GM18499 (cell line): ENCODE results near the gene PKP4.
"Not testable (repeated sequence)": the region's sequence is repeated elsewhere in the genome, so short reads cannot be mapped to it uniquely, and the experiment has no call there.

Experiments
- ATAC-seq: cut with Tn5 transposase; IDR thresholded peaks from one replicate; pipeline ENCODE4 v1.9.1; 2021; ENCODE audit warnings: moderate number of reproducible peaks; ENCODE audit not compliant: insufficient read depth, unreplicated experiment

PKP4 gene

DNA sequence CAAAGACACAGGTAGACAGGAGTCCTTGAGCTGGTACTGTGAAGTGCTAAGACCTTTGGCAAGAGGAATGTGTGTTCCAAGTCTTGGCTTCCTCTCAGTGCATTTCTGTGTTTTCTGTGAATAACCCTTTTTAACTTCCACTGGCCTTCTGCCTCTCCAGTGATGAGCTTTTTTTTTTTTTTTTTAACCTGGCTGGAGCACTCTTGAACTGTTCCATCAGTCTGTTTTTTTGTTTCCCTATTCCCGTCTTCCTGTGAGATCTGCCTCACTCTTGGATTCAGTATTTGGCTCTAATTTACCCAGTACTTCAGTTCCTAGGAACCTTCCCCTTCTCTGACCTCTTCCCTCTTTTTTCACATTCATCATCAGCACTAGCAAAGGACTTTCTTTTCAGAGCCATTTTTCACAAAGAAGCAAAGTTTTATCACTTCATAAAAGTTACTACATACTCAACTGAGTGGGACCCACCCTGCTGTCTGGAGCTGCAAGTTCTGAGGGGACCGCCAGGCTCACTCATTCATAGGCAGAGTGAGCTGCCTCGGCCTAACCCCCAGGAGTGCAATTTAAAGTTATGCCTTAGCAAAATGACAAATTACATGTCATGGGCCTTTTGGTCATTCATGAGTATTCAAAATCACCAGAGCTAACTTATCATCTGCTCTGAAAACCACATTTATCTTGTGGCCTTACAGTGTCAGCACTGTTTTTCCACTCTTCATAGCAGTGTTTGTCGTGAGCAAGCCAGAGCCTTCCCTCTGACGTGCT lies 211.4 kb downstream of the PKP4 start:
- ATAC-seq, result no peak

DNA sequence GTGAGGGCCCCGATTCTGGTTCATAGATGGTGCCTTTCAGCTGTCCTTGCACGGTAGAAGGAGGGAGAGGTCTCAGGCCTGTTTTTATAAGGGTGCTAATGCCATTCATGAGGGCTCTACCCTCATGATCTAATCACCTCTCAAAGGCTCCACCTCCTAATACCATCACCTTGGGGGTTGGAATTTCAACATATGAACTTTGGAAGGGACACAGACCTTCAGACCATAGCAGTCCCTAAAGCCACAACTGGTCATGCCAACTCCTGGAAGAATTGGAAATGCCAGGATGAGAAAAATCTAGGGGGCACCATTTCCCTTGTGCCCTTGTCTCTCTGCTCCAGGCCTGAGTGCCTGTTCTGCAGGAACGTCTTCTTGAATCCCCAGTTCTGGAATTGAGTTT lies 213.5 kb downstream of the PKP4 start:
- ATAC-seq, result no peak

DNA sequence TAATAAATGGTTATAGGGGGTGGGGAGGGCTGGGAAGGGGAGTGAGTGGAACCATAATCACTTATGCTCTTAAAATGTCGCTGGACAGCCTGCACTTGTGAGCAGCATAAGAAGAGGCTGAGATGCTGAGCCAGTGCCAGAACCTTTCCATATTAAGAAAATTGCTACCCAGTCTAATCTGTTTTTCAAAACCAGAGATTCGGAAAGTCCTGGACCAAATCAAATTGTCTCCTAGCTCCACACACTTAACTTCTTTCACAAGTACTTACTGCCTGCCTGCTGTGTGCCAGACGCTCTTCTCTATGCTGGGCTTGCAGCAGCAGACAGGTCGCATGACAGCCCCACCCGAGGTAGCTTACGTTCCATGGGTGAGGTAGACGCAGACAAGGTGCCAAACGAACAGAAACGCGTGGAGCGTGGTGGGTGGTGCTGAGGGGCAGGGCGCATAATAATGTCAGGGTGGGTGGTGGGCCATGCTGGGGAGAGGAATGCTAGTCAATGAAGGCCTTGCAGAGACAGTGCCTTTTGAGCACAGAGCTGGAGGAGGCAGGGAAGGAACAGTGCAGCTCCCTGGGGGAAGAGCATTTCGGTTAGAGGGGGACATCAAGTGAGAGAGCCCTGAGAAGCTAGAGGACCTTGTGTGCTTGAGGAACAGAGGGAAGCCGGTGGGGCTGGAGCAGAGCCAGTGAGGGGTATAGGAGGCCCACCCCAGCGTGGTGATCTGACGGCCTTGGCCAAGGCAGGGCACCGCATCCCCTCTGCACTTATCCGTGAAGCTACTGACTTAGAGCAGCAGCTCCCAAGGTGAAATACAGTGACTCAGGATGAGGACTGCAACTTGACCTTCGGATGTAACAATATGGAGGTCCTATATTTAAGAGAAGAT lies 214.9 kb downstream of the PKP4 start:
- no peak for ATAC-seq

DNA sequence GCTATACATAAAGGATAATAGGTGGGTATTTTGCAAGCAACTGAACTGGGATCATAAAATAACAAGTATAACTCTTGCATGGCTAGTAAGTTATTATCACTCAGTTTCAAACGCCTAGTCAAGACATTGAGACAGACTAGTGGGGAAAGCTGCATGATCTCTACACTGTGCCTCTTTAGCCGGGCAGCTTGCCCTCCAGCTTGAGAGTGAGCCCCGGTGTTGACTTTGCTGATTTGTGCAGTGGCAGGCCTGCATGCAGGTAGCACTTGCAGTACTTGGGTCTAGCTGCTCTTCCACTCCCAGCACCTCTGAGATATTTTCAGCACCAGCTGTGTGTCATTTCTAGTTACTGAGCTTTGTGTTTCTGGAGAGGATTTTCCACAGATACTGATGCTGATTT lies 219.5 kb downstream of the PKP4 start:
- ATAC-seq, result no peak

DNA sequence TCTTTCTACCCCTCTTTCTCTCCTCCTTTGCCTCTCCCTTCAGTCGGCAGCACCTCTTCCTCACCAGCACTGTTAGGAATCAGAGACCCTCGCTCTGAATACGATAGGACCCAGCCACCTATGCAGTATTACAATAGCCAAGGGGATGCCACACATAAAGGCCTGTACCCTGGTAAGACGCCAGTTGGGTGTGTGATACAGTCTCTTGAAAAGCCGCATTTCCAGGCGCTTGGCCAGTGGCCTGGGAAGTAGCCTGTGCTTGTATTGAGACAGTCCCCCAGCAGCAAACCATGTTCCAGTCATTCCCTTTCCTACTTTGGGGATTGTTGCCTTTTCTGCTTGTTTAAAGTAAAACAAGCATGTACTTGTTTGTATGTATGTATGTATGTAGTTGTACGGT lies 219.9 kb downstream of the PKP4 start:
- no peak for ATAC-seq

DNA sequence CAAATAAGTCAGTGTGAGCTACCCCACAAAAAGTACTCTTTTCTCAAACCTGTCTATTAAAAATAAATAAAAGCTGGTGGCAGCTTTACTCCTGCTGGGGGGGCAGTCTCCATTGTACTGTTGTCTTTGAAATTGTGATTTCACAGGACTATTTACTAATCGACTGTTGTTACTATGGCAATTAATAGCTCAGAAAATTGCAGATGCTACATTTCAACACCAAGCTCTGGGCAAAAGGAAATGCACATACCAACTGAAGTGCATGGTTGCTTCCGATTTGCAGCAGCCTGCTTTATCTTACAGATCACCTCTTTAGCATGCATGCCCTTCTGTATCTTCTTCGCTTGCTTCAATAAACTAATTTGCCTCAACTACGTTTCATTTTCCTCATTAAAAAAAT lies 220.8 kb downstream of the PKP4 start:
- ATAC-seq, result no peak

DNA sequence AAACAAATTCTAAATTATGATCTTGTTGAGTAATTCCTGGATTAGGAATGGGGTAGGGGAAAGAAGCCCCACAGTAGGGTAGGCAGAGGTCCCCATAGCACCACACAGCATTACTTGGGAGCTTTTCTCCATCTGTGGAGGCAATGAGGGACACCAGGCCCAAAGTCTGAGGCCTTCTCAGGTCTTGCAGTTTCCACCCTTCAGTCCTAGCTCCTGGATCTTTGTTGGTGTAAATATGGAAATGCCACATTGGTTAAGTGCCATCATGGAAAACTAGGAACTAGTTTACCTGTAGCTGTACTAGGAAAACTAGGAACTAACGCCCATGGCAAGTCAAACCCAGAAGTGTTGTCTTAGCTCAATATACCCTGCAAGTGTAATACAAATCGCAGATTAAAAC lies 225.1 kb downstream of the PKP4 start:
- no peak for ATAC-seq

DNA sequence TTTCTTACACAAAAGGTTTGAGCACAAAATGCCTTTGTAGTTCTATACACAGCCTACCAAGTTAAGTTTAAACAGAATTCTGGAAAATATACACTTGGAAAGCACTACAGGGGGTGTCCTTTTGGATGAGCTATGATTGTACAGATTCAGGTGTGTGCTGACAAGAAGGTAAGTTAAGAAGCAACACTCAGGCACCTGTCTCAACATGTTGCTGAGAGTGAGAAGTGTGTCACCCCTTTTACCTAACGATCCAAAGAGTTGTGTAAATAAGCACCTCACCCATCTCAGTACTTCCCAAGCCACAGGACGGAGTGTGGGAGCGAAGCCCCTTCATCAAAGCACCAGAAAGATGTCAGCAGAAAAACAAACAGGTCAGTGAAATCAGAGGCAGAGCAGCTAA lies 228.9 kb downstream of the PKP4 start:
- ATAC-seq, result no peak

DNA sequence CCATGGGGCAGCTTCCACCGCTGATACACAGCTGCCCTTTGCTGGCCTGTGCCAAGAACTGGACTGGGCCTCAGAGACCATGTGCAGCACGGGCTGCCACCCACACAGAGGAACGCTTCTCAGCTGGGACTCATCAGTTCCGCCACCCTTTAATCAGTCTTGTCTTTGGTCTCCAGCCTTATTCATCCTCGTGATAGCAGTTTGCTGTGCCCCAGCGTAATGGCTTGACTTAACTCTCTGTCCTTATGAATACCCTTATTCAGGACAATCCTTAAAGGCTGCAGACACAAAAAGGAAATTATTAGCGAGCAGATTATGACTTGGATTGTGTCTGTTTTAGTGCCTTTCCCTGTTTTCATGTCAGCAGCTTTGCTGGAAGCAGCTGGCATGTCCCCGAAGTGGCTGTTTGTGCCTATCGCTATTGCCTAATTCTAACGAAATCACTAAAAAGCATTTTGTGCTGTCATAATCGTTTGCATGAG lies 229.5 kb downstream of the PKP4 start:
- no peak for ATAC-seq

DNA sequence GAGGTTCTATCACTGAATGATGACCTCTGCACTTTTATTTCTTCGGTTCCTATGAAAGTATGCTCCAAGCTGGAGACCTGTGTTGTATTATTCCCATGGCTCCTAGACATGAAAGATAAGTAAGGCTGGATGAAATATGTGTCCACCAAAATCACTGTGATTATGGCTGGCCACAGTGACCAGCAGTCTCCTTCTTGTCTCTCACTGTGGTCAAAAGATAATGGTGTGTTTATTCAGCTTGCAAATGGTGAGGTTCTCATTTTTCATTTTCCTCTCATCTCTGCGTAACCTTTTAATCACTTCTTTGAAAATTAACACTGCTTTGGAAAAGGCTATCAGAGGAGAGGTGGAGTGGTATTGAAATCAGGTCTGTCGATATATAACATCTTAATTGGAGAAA lies 230.6 kb downstream of the PKP4 start:
- ATAC-seq, result no peak

DNA sequence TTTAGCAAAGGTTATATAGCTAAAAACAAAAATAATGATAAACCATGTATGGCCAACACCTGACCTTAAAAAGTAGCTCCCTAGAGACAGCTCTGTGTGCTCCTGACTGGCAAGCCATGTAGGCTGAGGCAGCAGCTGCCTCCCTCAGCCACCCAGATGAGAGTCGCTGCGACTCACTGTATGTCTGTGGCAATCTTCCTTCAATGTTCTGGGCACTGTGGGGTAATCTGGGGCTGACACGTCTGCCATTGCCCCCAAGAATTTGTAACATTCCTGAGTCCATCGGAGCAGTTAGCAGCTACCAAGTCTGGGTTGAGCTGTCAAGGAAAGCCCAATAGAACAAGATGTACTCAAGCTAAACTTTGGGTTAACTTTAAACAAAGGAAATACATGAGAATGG lies 232.0 kb downstream of the PKP4 start:
- no peak for ATAC-seq

DNA sequence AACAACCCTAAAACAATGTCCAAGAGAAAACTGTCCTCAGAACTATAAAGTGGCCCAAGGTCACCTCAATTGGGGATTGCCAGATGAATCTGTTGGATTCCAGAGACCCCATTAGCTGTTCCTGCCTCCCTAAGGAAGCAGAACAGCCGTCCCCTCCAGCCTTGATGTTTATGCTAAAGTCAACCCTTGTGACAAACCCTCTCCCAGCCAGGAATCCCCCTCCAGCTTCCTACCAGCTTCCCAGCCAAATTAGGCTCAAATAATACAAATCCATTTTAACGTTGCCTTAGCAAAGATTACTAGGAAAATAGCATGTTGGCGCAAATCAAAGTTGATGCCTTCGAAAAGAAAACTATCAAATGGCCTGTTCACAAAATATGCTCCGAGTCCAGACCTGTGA lies 232.6 kb downstream of the PKP4 start:
- ATAC-seq, result no peak

DNA sequence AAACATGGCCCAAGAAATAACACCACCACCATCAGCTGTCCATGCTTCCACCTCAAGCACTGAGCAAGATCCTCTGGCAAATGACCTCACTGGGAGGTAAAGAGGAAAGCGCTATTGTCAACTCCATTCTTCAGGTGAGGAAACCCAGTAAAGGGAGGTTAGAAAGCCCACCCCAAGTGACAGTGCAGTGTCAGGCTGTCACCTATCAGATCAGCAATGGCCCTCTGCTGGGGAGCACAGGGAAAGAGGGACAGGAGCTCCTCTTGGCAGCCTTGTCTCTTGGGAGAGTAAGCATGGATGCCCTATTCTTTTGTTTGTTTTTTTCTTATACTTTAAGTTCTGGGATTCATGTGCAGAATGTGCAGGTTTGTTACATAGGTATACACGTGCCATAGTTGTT lies 234.1 kb downstream of the PKP4 start:
- ATAC-seq, result no peak

DNA sequence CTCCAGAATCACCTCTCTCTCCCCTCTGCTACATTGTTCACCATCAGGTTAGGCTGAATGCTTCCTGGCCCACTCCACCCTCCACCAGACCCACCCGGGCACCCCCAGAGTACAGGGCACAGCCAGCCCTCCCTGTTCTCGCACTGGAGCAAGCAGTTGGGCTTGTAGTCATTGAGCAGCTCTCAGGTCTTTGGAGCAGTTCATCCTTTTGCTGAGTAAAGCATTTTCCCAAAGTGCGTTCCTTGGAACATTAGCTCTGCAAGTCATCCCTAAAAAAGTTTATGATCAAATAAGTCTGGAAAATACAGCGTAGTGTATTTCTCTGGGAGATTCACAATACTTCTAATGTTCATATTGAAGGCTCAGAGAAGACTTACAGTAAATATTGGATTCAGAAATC lies 234.9 kb downstream of the PKP4 start:
- ATAC-seq, result no peak

DNA sequence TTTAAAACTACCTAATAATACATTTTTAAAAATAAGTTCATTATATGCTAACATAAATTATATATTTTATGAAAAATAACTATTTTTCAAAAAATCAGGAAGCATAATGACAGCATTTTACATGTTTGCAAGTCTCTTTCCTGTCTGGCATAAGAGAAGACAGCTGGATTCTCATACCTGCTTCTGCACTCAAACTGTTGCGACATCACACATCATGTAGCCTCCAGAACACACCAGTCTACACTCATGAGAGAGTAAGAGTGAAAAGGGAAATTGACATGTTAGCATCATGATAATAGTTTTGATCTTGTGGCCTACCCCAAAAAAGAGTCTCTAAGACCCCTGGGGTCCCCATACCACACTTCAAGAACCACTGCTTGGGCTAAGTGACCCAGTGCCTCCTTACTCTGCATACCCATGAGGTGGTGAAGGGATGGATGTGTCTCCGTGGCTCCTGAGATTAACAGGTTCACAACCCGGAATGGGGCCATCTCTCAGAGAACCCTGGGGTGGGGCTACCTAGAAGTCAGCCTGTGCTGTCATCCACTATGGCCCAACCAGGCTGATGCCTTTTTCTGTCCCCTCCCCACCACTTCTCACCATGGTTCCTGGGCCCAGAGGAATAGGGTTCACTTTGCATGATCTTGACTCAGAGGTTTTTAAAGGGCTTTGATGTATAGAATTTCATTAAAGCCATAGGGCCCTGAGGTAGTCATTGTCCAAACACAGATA lies 235.8 kb downstream of the PKP4 start:
- no peak for ATAC-seq

DNA sequence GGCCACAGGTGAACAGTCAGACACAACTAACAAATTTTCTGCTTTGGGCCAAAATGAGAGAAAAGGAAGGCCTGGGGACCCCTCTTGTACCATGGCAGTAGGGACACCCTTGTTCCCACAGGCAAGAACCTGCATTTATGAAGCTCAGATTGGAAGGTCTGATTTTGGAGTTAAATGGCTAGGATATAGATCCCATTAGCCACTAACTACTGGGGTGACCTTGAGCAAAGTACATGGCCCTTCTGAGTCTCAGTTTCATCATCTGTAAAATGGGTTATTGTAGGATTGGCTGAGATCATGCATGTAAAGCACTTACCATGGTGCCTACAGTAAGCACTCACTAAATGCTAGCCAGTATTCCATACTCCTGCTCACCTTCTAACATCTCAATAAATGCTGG lies 236.7 kb downstream of the PKP4 start:
- no peak for ATAC-seq

DNA sequence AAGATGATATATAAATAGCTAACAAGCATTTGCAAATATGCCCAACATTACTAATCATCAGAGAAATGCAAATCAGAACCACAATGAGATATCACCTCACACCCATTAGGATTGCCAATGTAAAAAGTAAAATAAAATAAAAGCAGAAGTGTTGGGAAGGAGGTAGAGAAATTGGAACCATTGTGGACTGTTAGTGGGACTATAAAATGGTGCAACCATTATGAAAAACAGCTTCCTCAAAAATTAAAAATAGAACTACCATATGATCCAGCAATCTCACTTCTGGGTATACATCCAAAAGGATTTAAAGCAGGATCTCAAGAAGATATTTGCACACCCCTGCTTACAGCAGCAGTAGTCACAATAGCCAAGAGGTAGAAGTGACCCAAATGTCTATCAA lies 238.6 kb downstream of the PKP4 start:
- no peak for ATAC-seq

DNA sequence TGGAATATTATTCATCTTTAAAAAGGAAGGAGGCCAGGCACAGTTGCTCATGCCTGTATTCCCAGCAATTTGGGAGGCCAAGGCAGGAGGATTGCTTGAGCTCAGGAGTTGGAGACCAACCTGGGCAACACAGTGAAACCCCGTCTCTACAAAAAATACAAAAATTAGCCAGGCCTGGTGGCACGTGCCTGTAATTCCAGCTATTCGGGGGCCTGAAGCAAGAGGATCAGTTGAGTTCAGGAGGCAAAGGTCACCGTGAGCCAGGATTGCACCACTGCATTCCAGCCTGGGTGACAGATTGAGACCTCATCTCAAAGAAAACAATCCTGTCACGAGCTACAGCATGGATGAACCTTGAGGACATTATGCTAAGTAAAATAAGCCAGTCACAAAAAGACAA lies 239.0 kb downstream of the PKP4 start:
- ATAC-seq, result not testable (repeated sequence)

DNA sequence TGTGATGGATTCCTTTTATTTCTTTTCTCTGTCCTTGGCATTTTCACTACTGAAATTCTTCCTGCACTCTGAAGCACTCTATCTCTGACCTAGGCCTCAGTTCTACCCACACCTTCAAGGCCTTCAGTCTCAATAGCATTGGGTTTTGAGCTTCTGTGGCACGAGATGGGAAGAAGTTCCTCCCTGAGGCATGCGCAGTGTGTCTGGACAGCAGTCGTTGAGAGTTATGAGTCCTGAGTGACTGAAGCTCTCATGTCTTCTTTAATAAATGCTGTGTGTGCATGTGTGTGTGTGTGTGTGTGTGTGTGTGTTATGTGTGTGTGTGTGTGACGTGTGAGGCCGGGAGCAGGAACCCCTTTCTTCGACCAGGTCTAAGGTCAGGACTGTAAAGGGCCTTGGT lies 242.6 kb downstream of the PKP4 start:
- no peak for ATAC-seq

DNA sequence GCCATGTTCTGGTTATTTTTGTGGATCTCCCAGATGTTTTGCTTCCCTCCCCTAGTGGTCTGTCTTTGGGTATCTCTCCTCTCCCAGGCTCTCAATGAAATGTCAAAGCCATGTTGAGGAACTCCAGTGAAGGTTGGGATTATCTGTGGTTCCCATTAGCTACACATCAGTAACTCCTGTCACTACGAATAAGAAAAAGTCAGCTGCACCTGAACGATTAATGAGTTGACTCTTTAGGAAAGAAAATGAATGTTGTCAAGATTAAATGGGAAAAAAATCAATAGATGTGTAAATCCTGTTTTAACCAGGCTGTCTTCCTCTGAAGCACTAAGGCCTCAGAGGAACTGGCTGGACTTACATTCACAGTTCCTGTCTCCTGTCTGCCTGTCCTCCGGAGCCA lies 244.3 kb downstream of the PKP4 start:
- ATAC-seq, result no peak

DNA sequence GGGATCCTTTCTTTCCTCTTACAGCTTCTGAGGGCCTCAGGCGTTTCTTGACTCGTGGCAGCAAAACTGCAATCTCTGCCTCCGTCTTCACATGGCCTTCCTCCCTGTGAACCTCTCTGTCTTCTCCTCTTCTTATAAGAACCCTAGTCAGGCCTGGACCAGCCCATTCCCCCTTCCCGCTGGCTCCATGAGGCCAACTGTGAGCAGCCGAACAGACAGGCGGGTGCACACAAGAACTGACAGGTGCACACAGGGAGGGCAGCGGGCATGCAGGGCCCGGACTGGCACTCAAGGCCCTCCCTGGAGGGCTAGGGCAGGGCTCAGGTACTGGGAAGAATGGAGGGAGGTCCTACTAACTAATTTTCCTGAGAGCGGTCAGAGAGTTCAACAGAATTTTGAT lies 246.0 kb downstream of the PKP4 start:
- no peak for ATAC-seq
